Activated B cell treated with CpG ODN at 0.5 μM for 24 hours (primary cell): Measurements from ENCODE around the gene PAN2. TPM values are rescaled to one million over a fixed set of nuclear protein-coding genes. Genes with fewer than 3 reads are reported as not detected.
"Not testable (repeated sequence)": the region's sequence is repeated elsewhere in the genome, so short reads cannot be mapped to it uniquely, and the experiment has no call there.

Experiments
- ATAC-seq: fragments of 200-7000 bp; cut with Tn5 transposase; one replicate; pipeline ENCODE4 v1.10.0; 2021; ENCODE audit warnings: low read depth, mild to moderate bottlenecking, moderate library complexity
- CTCF ChIA-PET: fragments of 350-600 bp; sonication (Branson Sonifier 250); formaldehyde crosslinking; loops from one replicate; lab custom pipeline; 2021; ENCODE audit warnings: antibody characterized with exemption; lab: Charles Lee
- POLR2A ChIA-PET: fragments of 350-600 bp; sonication (Branson Sonifier 250); formaldehyde crosslinking; loops from one replicate; lab custom pipeline; 2021; ENCODE audit warnings: antibody characterized with exemption; lab: Charles Lee
- DNase-seq: peaks from one replicate; pipeline ENCODE4 v3.0.0; 2022
- H3K27ac Mint-ChIP-seq: one replicate; pipeline ENCODE4 v1.8.0; 2020; ENCODE audit warnings: mixed read lengths
- H3K27me3 Mint-ChIP-seq: one replicate; pipeline ENCODE4 v1.8.0; 2021; ENCODE audit warnings: mixed read lengths
- H3K36me3 Mint-ChIP-seq: one replicate; pipeline ENCODE4 v1.8.0; 2021; ENCODE audit warnings: low read depth, mixed read lengths
- H3K4me1 Mint-ChIP-seq: one replicate; pipeline ENCODE4 v1.8.0; 2021; ENCODE audit warnings: mixed read lengths
- H3K4me3 Mint-ChIP-seq: one replicate; pipeline ENCODE4 v1.8.0; 2020; ENCODE audit warnings: mild to moderate bottlenecking, mixed read lengths
- H3K9me3 Mint-ChIP-seq: one replicate; pipeline ENCODE4 v1.8.0; 2020; ENCODE audit warnings: mixed read lengths
- CTCF ChIP-seq: fragments of 200-600 bp; IDR thresholded peaks from one replicate; pipeline ENCODE4 v1.8.0; 2022; ENCODE audit warnings: antibody characterized with exemption, mild to moderate bottlenecking
- intact Hi-C: fragments of 100-400 bp; cut with micrococcal nuclease; formaldehyde crosslinking; loops from one replicate; pipeline ENCODE4 v1.15.1; 2024
- total RNA-seq: library from RNA; stranded (reverse); gene quantifications from 2 replicates; pipeline ENCODE4 v1.2.3, GENCODE V29; 2022

Gene PAN2
- total RNA-seq, 1 donor from 2014 or later: 98.9 TPM

DNA sequence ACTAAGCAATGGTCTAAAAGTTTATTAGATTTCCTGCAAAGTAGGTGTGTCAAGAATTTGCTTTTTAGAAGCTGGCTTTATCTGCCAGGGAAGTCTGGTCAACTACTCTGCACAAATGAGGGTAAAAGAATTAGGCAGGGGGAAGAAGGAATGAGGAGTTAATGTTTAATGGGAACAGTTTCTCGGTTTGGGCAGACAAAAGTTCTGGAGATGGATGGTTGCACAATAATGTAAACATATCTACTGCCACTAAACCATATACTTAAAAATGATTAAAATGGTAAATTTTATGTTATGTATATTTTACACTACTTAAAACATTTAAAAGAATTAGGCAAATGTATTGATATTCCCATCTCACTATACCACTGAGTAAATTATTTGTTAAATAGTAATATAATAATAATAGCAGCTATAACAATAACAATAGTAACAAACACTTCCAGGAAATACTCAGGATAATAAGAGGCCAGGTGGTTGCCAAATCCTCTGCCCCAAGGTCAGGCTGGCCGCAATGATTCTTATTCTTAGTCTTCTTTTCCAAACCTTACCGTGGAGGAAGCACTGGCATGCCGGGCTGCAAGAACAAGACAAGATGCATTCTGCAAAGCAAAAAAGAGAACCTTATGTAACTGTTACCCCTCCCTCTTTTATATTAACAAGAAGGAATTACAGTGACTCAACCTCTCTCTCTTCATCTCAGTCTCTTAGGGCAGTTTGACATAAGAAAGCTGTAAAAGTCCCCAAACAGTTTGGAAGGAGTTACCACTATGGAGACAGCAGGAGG is 47.6 kb downstream of the PAN2 start:
- Mint-ChIP-seq H3K4me3 (no peak overlapping the region), H3K27ac (no peak overlapping the region), H3K9me3 (no peaks in the 10 kb centered on the region), H3K36me3 (peaks cover 59% of the 10 kb centered on the region), H3K27me3 (no peaks in the 10 kb centered on the region), H3K4me1 (peaks cover 8% of the 10 kb centered on the region)
- DNase-seq (no peak), ATAC-seq (no peak)
- ChIA-PET POLR2A (interaction anchor here (0.6 kb wide), 1 partner anchor 235 kb away, joined by 3 read pairs; no protein-coding TSS in a partner anchor), CTCF (interaction anchor here (1.6 kb wide), 1 partner anchor 178 kb away, joined by 13 read pairs; no protein-coding TSS in a partner anchor)
- intact Hi-C loops: loop anchor here (2.0 kb wide), 1 partner anchor 15 kb away; the partner anchor contains the start of gene CS
- no peak for TF ChIP-seq CTCF

- CTCF ChIA-PET, DNase-seq, intact Hi-C loops, H3K4me1 Mint-ChIP-seq, H3K27me3 Mint-ChIP-seq, H3K4me3 Mint-ChIP-seq, ATAC-seq, H3K27ac Mint-ChIP-seq, H3K9me3 Mint-ChIP-seq: not testable (repeated sequence)
- peaks cover 58% of the 10 kb centered on the region for H3K36me3 Mint-ChIP-seq
- POLR2A ChIA-PET: interaction anchor here (0.7 kb wide), 1 partner anchor 15 kb away, joined by 3 read pairs; no protein-coding TSS in a partner anchor
These were observed 49.5 kb downstream of the PAN2 start for GRCh38 chr12:56284263-56284662.

DNA sequence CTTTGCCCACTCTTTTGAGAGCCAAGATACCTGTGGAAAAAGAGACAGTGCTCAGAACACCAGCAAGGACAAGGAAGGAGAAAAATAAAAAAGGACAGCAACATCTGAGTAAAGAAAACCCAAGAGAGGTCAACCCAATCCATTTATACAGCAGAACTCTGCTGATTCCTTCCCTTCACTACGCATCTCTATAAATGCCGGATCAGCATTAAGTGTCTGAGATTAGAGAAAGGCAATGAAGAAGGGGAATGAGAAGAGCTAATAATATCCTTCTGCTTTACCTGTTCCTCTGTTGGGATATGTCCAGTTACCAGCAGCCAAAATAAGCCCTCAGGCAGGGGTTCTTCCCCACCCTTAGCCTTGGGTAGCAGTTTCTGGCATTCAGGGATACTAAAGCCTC is 51.2 kb downstream of the PAN2 start:
- intact Hi-C loops: no loop called here
- ChIA-PET CTCF (no interaction called here), POLR2A (no interaction called here)
- no peak for ATAC-seq
- H3K4me1 Mint-ChIP-seq: peaks cover 5% of the 10 kb centered on the region
- no peak overlapping the region for H3K4me3 Mint-ChIP-seq
- H3K27me3 Mint-ChIP-seq: no peaks in the 10 kb centered on the region
- DNase-seq: no peak
- H3K36me3 Mint-ChIP-seq: peaks cover 70% of the 10 kb centered on the region
- peak overlapping the region; percentile 46 for H3K27ac Mint-ChIP-seq
- H3K9me3 Mint-ChIP-seq: no peaks in the 10 kb centered on the region
- no peak for TF ChIP-seq CTCF

GRCh38 chr12:56282030-56282429 is 51.8 kb downstream of the PAN2 start:
- no peak for DNase-seq
- Mint-ChIP-seq H3K4me1 (peaks cover 5% of the 10 kb centered on the region), H3K27ac (peak overlapping the region; percentile 46), H3K36me3 (peaks cover 71% of the 10 kb centered on the region), H3K4me3 (no peak overlapping the region), H3K27me3 (no peaks in the 10 kb centered on the region), H3K9me3 (no peaks in the 10 kb centered on the region)
- ChIA-PET POLR2A (no interaction called here), CTCF (no interaction called here)
- intact Hi-C loops: no loop called here
- TF ChIP-seq CTCF: no peak
- ATAC-seq: no peak

- ATAC-seq (no peak), DNase-seq (no peak)
- intact Hi-C loops: no loop called here
- Mint-ChIP-seq H3K27me3 (no peaks in the 10 kb centered on the region), H3K4me1 (peaks cover 5% of the 10 kb centered on the region), H3K9me3 (no peaks in the 10 kb centered on the region), H3K4me3 (no peak overlapping the region), H3K36me3 (peaks cover 68% of the 10 kb centered on the region), H3K27ac (no peak overlapping the region)
- TF ChIP-seq CTCF: no peak
- POLR2A ChIA-PET: no interaction called here
- CTCF ChIA-PET: no interaction called here
These were observed 53.0 kb downstream of the PAN2 start for GRCh38 chr12:56280849-56281248.
